Activated CD4-positive, alpha-beta memory T cell treated with anti-CD3 and anti-CD28 coated beads for 36 hours (primary cell): ENCODE results near the gene CDKAL1. TPM values are rescaled to one million over a fixed set of nuclear protein-coding genes. Genes with fewer than 3 reads are reported as not detected.
"Not testable (repeated sequence)": the region's sequence is repeated elsewhere in the genome, so short reads cannot be mapped to it uniquely, and the experiment has no call there.

ENCODE experiments used
- CTCF ChIA-PET: fragments of 350-600 bp; sonication (Branson Sonifier 250); formaldehyde crosslinking; loops from one replicate; lab custom pipeline; 2021; ENCODE audit warnings: antibody characterized with exemption, inconsistent platforms; lab: Charles Lee
- POLR2A ChIA-PET: fragments of 350-600 bp; sonication (Branson Sonifier 250); formaldehyde crosslinking; loops from one replicate; lab custom pipeline; 2021; ENCODE audit warnings: antibody characterized with exemption; lab: Charles Lee
- DNase-seq: peaks from one replicate; pipeline ENCODE4 v3.0.0-alpha.2; 2020
- H3K27ac Mint-ChIP-seq: one replicate; pipeline ENCODE4 v1.8.0; 2021; ENCODE audit warnings: mixed read lengths
- H3K27me3 Mint-ChIP-seq: one replicate; pipeline ENCODE4 v1.8.0; 2021; ENCODE audit warnings: mixed read lengths
- H3K36me3 Mint-ChIP-seq: one replicate; pipeline ENCODE4 v1.8.0; 2021; ENCODE audit warnings: mixed read lengths
- H3K4me1 Mint-ChIP-seq: one replicate; pipeline ENCODE4 v1.8.0; 2021; ENCODE audit warnings: low read depth, mixed read lengths
- H3K4me3 Mint-ChIP-seq: one replicate; pipeline ENCODE4 v1.8.0; 2021; ENCODE audit warnings: mild to moderate bottlenecking, mixed read lengths
- H3K9me3 Mint-ChIP-seq: one replicate; pipeline ENCODE4 v1.8.0; 2021; ENCODE audit warnings: mixed read lengths
- intact Hi-C: fragments of 100-400 bp; cut with micrococcal nuclease; formaldehyde crosslinking; loops from one replicate; pipeline ENCODE4 v1.15.1; 2023
- total RNA-seq, 2 experiments: library from RNA; stranded (reverse); gene quantifications; one replicate each; pipeline ENCODE4 v1.2.3, GENCODE V29; 2021

Gene CDKAL1
- total RNA-seq, 2 experiments from 2014 or later = 23.1 to 23.2 TPM

DNA sequence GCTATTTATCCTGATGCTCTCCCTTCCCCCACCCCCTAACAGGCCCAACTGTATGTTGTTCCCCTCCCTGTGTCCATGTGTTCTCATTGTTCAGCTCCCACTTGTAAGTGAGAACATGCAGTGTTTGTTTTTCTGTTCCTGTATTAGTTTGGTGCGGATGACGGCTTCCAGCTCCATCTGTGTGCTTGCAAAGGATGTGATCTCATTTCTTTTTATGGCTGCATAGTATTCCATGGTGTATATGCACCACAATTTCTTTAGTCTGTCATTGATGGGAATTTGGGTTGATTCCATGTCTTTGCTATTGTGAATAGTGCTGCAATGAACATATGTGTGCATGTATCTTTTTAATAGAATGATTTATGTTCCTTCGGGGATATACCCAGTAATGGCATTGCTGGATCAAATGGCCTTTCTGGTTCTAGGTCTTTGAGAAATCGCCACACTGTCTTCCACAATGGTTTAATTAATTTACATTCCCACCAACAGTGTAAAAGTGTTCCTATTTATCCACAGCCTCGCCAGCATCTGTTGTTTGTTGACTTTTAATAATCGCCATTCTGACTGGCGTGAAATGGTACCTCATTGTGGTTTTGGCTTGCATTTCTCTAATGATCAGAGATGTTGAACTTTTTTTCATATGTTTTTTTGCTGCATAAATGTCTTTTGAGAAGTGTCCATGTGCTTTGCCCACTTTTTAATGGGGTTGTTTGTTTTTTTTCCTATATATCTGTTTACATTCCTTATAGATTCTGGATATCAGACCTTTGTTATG, 115.6 kb downstream of the CDKAL1 start:
- DNase-seq, H3K4me3 Mint-ChIP-seq, H3K9me3 Mint-ChIP-seq, POLR2A ChIA-PET, H3K27ac Mint-ChIP-seq, CTCF ChIA-PET, H3K27me3 Mint-ChIP-seq, intact Hi-C loops: not testable (repeated sequence)
- Mint-ChIP-seq H3K36me3 (peaks cover 34% of the 10 kb centered on the region), H3K4me1 (peaks cover 16% of the 10 kb centered on the region)

- H3K27me3 Mint-ChIP-seq = no peaks in the 10 kb centered on the region
- DNase-seq = no peak
- POLR2A ChIA-PET = no interaction called here
- peaks cover 34% of the 10 kb centered on the region for H3K36me3 Mint-ChIP-seq
- no peak overlapping the region for H3K4me3 Mint-ChIP-seq
- H3K9me3 Mint-ChIP-seq = no peaks in the 10 kb centered on the region
- peaks cover 15% of the 10 kb centered on the region for H3K4me1 Mint-ChIP-seq
- CTCF ChIA-PET = no interaction called here
- intact Hi-C loops = no loop called here
- no peak overlapping the region for H3K27ac Mint-ChIP-seq
These were observed 118.2 kb downstream of the CDKAL1 start for GRCh38 chr6:20652299-20653084.

DNA sequence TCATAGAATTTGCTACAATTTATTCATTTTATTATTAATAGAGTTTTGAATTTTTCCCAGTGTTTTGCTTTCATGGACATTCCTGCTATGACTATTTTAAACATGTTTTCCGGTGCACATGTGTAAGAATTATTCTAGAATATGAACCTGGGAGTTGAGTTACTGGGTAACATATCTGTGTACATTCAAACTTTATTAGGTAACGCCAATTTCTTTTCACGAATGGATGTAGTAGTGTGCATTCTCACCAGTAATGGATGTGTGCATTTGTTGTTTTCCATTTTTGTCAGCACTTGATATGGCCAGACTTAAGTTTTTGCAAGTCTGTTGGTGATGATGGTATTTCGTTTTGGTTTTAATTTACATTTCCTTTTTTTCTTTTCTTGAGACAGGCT, 118.8 kb downstream of the CDKAL1 start:
- Mint-ChIP-seq H3K36me3 (peaks cover 34% of the 10 kb centered on the region), H3K4me3 (no peak overlapping the region), H3K27me3 (no peaks in the 10 kb centered on the region), H3K4me1 (peaks cover 12% of the 10 kb centered on the region), H3K27ac (no peak overlapping the region), H3K9me3 (no peaks in the 10 kb centered on the region)
- ChIA-PET POLR2A (no interaction called here), CTCF (no interaction called here)
- intact Hi-C loops = no loop called here
- no peak for DNase-seq

DNA sequence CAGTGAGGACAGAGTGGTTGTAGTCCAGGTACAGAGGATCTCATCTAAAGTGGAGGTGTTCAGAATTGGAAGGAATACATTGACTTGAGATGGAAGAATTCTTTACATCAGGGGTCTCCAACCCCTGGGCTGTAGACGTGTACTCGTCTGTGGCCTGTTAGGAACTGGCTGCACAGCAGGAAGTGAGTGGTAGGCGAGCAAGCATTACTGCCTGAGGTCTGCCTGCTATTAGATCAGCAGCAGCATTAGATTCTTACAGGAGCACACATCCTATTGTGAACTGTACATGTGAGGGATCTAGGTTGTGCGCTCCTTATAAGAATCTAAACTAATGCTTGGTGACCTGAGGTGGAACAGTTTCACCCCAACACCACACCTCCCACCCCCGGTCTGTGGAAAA, 121.1 kb downstream of the CDKAL1 start:
- Mint-ChIP-seq H3K27me3 (no peaks in the 10 kb centered on the region), H3K36me3 (peaks cover 27% of the 10 kb centered on the region), H3K9me3 (no peaks in the 10 kb centered on the region), H3K4me3 (no peak overlapping the region), H3K4me1 (peaks cover 12% of the 10 kb centered on the region), H3K27ac (no peak overlapping the region)
- intact Hi-C loops = no loop called here
- CTCF ChIA-PET = no interaction called here
- POLR2A ChIA-PET = no interaction called here
- no peak for DNase-seq

DNA sequence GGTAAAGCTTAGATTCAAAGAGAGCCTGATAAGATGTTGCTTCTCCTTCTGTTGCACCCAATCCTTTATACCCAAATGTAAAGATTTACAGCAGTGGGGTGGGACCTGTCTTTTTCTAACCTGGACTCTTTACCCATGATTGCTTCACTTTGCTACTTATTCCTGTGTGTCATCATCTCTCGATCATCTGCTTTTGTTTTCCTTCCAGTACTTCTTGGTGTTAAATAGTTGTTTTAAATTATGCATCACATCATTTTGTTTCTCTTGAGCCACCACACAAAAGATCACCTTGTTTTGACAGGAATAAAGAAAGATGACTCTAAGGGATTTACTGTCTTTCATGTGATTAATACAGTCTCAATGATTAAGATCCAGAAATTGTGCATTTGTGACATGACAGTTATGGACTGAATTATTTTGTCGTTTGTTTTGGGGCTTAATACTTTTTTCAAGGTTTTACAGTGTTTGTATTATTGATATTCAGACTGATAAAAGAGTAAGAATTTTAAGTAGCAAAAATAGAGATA, 123.1 kb downstream of the CDKAL1 start:
- Mint-ChIP-seq H3K36me3 (peaks cover 21% of the 10 kb centered on the region), H3K4me1 (peaks cover 5% of the 10 kb centered on the region), H3K4me3 (no peak overlapping the region), H3K27ac (no peak overlapping the region), H3K27me3 (no peaks in the 10 kb centered on the region), H3K9me3 (no peaks in the 10 kb centered on the region)
- intact Hi-C loops = no loop called here
- CTCF ChIA-PET = no interaction called here
- POLR2A ChIA-PET = no interaction called here
- DNase-seq = no peak

DNA sequence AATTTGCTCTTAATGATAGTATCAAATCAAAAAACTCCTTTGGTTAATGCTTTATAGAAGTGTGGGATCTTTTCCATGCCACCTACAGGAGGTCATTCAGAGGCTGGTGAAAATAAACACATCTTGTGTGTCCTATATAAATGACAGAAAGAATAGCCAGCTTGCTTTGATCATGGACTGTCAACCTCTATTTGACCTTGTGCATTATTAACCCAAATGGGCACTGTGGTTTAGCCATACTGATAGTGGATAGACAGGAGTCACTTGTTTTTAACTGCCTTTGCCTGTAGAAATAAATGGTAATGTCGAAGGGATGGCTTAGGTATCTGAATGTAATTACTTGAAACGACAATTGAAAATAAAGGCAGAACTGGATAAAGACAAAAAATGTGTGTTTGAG, 123.8 kb downstream of the CDKAL1 start:
- no peak for DNase-seq
- H3K27ac Mint-ChIP-seq = no peak overlapping the region
- H3K9me3 Mint-ChIP-seq = no peaks in the 10 kb centered on the region
- intact Hi-C loops = no loop called here
- H3K4me1 Mint-ChIP-seq = peaks cover 5% of the 10 kb centered on the region
- no peak overlapping the region for H3K4me3 Mint-ChIP-seq
- peaks cover 17% of the 10 kb centered on the region for H3K36me3 Mint-ChIP-seq
- no peaks in the 10 kb centered on the region for H3K27me3 Mint-ChIP-seq
- ChIA-PET POLR2A (no interaction called here), CTCF (no interaction called here)

DNA sequence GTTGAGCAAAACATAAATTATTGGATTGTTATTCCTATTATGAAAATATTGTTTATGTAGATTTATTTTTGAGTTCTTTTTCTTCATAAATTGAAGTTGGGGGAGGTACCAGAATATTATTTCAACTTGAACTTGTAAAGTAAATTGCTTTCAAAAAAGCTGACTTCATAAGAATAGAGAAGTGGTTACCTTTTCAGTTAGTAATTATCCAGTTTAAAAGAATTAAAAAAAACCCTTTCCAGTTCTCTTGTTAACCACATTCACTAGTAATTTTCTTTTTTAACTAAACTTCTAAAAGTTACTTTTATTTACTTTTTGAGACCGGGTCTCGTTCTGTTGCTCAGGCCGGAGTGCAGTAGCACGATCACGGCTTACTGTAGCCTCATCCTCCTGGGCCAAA, 124.3 kb downstream of the CDKAL1 start:
- no peaks in the 10 kb centered on the region for H3K9me3 Mint-ChIP-seq
- H3K4me3 Mint-ChIP-seq = no peak overlapping the region
- no peak overlapping the region for H3K27ac Mint-ChIP-seq
- DNase-seq = no peak
- H3K4me1 Mint-ChIP-seq = peaks cover 5% of the 10 kb centered on the region
- ChIA-PET CTCF (no interaction called here), POLR2A (no interaction called here)
- intact Hi-C loops = no loop called here
- peaks cover 13% of the 10 kb centered on the region for H3K36me3 Mint-ChIP-seq
- no peaks in the 10 kb centered on the region for H3K27me3 Mint-ChIP-seq

GRCh38 chr6:20660534-20660933, 126.3 kb downstream of the CDKAL1 start:
- intact Hi-C loops = no loop called here
- no peak for DNase-seq
- peaks cover 5% of the 10 kb centered on the region for H3K4me1 Mint-ChIP-seq
- no peak overlapping the region for H3K4me3 Mint-ChIP-seq
- POLR2A ChIA-PET = no interaction called here
- H3K36me3 Mint-ChIP-seq = peaks cover 4% of the 10 kb centered on the region
- H3K27ac Mint-ChIP-seq = no peak overlapping the region
- H3K9me3 Mint-ChIP-seq = no peaks in the 10 kb centered on the region
- H3K27me3 Mint-ChIP-seq = no peaks in the 10 kb centered on the region
- CTCF ChIA-PET = no interaction called here

DNA sequence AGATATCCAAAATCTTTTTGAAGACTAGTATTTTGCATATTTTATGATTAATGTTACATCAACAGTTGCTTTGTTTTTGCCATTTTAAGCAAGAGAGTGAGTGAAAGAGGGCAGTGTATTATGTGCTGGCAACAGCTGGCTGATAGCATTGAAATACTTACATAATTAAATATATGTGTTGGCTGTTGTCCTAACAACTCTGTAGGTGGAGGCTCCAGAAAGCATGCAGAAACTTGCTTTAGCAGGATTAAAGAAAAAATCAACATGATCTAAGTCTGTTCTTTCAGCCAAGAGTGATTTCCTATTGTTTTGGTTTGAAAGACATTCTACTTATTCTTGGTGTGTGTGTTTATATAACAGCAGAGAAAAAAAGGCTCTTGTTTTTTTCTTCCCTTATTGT, 127.5 kb downstream of the CDKAL1 start:
- no peak overlapping the region for H3K27ac Mint-ChIP-seq
- H3K4me3 Mint-ChIP-seq = no peak overlapping the region
- H3K27me3 Mint-ChIP-seq = no peaks in the 10 kb centered on the region
- peaks cover 4% of the 10 kb centered on the region for H3K36me3 Mint-ChIP-seq
- peaks cover 5% of the 10 kb centered on the region for H3K4me1 Mint-ChIP-seq
- no peak for DNase-seq
- no peaks in the 10 kb centered on the region for H3K9me3 Mint-ChIP-seq
- intact Hi-C loops = no loop called here
- ChIA-PET CTCF (no interaction called here), POLR2A (no interaction called here)

- no peaks in the 10 kb centered on the region for H3K27me3 Mint-ChIP-seq
- no peak overlapping the region for H3K27ac Mint-ChIP-seq
- no peaks in the 10 kb centered on the region for H3K9me3 Mint-ChIP-seq
- H3K4me1 Mint-ChIP-seq = peaks cover under 1% of the 10 kb centered on the region
- intact Hi-C loops = no loop called here
- no peak for DNase-seq
- POLR2A ChIA-PET = no interaction called here
- no peak overlapping the region for H3K4me3 Mint-ChIP-seq
- peaks cover 8% of the 10 kb centered on the region for H3K36me3 Mint-ChIP-seq
- CTCF ChIA-PET = no interaction called here
These were observed 130.0 kb downstream of the CDKAL1 start for GRCh38 chr6:20664250-20664649.

DNA sequence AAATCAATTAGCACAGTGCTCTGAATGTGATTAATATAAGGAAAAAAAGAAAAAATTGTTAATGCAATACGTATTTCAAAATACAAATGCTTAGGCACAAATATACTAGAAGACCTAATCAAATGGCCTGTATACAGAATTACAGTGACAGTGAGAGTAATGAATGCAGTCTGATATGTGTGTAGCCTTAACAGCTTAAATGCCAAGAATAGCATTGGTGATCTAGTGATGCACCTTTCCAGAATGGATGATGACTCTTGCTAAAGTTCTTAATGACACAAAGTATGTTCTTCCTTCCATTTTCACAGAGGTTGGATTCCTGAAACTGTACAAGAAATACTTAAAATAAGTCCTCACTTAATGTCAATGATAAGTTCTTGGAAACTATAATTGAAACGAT, 131.0 kb downstream of the CDKAL1 start:
- Mint-ChIP-seq H3K36me3 (peaks cover 4% of the 10 kb centered on the region), H3K4me1 (peaks cover 9% of the 10 kb centered on the region), H3K9me3 (no peaks in the 10 kb centered on the region), H3K27me3 (no peaks in the 10 kb centered on the region), H3K4me3 (no peak overlapping the region), H3K27ac (no peak overlapping the region)
- ChIA-PET CTCF (no interaction called here), POLR2A (no interaction called here)
- intact Hi-C loops = no loop called here
- DNase-seq = no peak

- H3K36me3 Mint-ChIP-seq = peaks cover 8% of the 10 kb centered on the region
- DNase-seq = no peak
- POLR2A ChIA-PET = no interaction called here
These were observed 135.5 kb downstream of the CDKAL1 start for GRCh38 chr6:20669571-20670314.

More at GRCh38 chr6:20669571-20670314, 135.5 kb downstream of the CDKAL1 start:
- intact Hi-C loops = no loop called here
- no peak overlapping the region for H3K27ac Mint-ChIP-seq
- H3K4me3 Mint-ChIP-seq = no peak overlapping the region
- no peaks in the 10 kb centered on the region for H3K27me3 Mint-ChIP-seq
- H3K9me3 Mint-ChIP-seq = no peaks in the 10 kb centered on the region
- peaks cover 15% of the 10 kb centered on the region for H3K4me1 Mint-ChIP-seq
- CTCF ChIA-PET = no interaction called here
